HG03097 (cell line): Measurements from ENCODE around the gene CDY1.
"Not testable (repeated sequence)": the region's sequence is repeated elsewhere in the genome, so short reads cannot be mapped to it uniquely, and the experiment has no call there.

ENCODE experiments used
- ATAC-seq: cut with Tn5 transposase; IDR thresholded peaks from one replicate; pipeline ENCODE4 v1.9.1; 2021; ENCODE audit not compliant: unreplicated experiment, low FRiP score

CDY1 gene

DNA sequence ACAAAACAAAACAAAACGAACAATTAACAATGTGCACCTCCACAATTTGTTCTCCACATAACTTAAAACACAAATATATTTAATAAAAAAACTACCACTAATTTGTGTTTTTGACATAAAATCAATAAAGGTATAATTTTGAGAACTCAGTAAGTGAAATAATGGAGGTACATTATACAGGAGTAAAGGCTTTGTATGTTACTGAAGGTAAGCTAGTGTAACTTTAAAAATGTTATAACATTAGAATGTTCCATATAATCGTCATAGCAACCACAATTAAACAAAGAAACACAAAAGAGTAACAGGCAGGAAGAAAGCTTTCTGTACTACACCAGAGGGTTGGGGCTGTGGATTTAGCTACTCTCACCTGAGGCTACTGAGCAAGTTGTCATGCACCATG is at the start of gene CDY1:
Gene CDY1 (plus strand): TSS at position 301 of the 400 bp plus-strand sequence. CDS start 326 bp downstream, outside the sequence.
- ATAC-seq = not testable (repeated sequence)

DNA sequence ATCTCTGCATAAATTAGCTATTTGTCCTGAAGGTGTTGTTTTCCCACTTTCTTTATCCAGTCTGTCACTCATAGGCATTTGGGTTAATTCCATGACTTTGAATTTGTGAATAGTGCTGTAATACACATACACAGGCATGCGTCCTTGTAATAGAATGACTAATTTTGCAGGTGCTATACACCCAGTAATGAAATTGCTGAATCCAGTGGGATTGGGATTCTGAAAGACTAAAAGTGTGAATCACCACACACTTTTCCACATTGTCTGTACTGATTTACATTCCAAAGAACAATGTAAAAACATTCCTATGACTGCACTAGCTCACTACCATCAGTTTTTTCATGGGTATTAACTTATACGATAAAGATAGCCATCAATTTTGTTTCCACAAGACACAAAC is 28.6 kb upstream of the CDY1 start:
- ATAC-seq = not testable (repeated sequence)

DNA sequence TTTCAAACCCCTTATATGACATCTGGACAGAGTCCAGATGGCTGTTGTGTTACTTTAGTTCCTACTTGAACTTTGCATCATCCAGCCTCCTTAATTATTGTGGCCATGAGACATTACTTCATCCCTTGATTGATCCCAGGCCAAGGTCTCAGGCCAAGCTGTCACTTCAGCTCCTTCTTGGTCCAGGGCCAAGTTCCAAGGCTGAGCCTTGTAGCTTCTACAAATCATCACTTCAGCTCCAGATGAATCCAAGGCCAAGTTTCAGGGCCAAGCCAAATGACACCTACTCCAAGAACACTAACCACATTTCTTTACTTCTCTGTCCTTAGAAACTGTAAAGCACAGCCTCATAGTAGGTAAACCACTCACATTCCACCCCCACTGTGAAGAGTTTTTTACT is 1.7 kb upstream of the CDY1 start:
- ATAC-seq = not testable (repeated sequence)

DNA sequence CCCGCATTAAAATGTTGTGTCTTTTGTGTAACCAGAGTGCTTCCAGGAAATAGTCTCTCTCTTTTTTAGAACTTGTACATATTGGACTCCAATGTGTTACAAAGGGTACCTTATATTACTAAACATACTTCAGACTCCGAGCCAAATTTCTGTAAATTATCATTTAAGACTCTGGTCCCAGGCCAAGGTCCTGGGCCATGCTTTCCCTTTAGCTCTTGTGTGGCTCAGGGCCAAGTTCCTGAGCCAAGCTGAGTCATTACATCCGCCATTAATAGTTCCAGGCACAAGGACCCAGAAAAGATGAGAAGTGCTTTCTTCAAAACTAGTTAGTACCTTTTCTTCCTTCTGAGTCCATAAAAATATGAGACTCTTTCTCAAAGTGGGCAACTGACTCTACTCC is 4.6 kb downstream of the CDY1 start:
- ATAC-seq = not testable (repeated sequence)

DNA sequence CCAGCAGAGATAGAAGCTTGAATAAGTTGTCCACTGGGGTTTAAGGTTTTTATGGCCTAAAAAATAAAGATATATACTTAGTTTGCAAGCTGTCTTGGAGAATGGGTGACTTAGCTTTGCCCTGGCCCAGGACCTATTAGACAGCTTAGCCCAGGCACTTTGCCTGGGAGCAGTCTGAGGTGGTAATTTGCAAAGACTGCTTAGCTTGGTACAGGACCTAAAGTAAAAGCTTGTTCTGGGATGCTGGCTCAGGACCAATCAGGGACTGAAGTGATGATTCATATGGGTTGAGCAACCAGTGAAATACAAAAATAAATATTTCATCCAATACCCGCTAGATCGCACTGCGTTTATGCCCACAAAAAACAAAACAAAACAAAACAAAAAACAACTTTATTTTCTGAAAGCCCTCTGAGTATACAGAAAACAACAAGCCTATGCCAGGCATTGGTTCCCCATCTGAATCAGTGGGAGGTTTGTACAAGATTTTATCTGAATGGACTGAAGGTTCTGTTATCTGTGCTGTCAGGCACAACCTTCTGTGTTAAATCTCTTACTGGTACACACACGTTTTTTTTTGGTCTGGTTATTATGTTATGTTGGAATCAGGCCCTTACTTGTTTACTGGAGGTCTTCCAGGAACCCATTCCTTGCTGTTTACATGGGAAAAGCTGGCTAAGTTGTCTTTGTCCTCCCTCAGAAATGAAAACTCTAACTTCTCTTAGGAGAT is 8.6 kb downstream of the CDY1 start:
- not testable (repeated sequence) for ATAC-seq

DNA sequence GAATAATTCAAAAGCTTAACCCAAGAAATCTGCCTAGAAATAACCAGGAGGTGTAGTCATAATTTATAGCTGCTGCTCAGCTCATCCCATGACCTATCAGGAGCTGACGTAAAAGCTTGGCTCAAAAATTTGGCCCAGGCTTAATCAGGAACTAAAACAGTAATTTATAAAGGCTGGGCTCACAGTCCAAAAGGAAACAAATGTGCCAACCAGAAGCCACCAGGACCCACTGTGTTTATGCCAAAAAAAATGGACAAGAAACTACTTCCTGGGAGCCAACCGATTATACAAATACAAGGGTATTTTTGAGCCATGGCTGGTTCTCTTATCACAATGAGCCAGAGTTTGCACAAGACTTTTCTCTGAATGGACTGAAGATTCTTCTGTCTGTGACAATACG is 17.9 kb downstream of the CDY1 start:
- ATAC-seq = not testable (repeated sequence)

DNA sequence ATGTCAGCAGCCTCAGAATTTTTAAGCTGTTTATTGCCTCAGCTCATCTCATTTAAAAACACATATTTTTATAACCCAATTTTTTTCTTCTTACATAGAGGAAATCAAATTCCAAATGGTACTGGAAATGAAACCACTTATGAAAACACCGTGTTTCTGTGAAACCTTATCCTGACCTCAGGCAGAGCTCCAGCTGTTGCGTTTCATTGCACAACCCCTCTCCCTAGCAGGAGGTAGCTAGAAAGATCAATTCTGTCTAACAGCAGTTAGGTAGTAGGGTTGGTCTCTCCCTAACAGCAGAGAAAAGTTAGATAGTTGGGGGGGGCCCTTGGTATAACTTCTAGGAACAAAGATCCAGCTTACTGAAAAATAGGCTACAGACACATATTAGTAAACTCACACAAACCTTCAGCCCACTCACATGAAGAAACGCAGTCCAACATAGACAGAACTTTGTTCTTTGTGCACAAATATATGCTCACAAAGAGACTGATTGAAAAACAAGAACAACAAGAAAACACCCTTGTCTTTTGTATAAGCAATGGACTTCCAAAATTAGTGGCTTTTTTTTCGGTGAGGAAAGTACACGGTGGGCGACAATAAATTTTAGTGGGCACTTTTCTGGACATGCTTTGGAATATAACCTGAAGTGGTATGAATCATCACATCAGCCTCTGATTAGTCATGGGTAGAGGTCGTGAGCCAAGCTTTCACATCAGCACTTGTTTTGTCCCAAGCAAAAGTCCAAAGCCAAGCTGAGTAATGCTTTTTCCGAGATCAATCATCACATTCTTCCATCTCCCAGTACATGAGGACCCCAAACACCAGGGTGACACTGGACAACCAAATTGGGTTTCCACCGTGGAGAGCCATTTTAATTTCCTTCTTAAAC is 21.4 kb downstream of the CDY1 start:
- not testable (repeated sequence) for ATAC-seq
